ENCODE results near the gene MSMB. TPM values are rescaled to one million over a fixed set of nuclear protein-coding genes. Genes with fewer than 3 reads are reported as not detected.
A peak's percentile ranks its signal among the peaks of the same experiment; 100 is the strongest.

MSMB gene
- polyA plus RNA-seq, 1 donor (not counting 4 experiments of a cell fraction or from before 2014, with no cell fraction given) = not detected

- DNase-seq (ENCODE audit: low read depth, low spot score) (peak; percentile 97), FAIRE-seq (no peak)
- Histone ChIP-seq H2AFZ (ENCODE audit: control insufficient read depth, low read length) (peak within 1 kb of the TSS; percentile 85), H3K4me1 (ENCODE audit: control insufficient read depth, extremely low read depth, insufficient read depth, low read length) (peaks cover 24% of the 10 kb centered on the region), H3K4me3 (ENCODE audit: control insufficient read depth in 2 of 3, extremely low read depth in 1 of 3, insufficient read depth in 2 of 3, low read depth in 1 of 3, low read length in 3 of 3) (peak within 1 kb of the TSS; percentile 81 to 92 (median 89)), H3K36me3 (ENCODE audit: control insufficient read depth in 2 of 2, extremely low read depth in 1 of 2, insufficient read depth in 2 of 2, low read length in 2 of 2) (no peaks in the 10 kb centered on the region), H3K9me1 (ENCODE audit: control insufficient read depth, extremely low read depth, insufficient read depth, low read length) (peaks cover 3% of the 10 kb centered on the region), H3K4me2 (ENCODE audit: control insufficient read depth, extremely low read depth, insufficient read depth, low read depth, low read length) (peak within 1 kb of the TSS; percentile 97), H3K27me3 (ENCODE audit: control insufficient read depth, extremely low read depth, insufficient read depth, low read length) (no peaks in the 10 kb centered on the region), H3K27ac (ENCODE audit: control insufficient read depth, insufficient read depth, low read length) (peak within 1 kb of the TSS; percentile 92), H3K79me2 (ENCODE audit: control insufficient read depth, insufficient read depth, low read length) (peaks cover 49% of the 10 kb centered on the region), H4K20me1 (ENCODE audit: control insufficient read depth, extremely low read depth, insufficient read depth, low read length) (peaks cover 19% of the 10 kb centered on the region), H3K9ac (ENCODE audit: control insufficient read depth, extremely low read depth, insufficient read depth, low read length) (peak within 1 kb of the TSS; percentile 94), H3K9me3 (ENCODE audit: control insufficient read depth, low read depth, low read length) (no peaks in the 10 kb centered on the region)
- TF ChIP-seq CTCF (optimal IDR thresholded peaks at IDR 0.05 in 1 of 3, IDR thresholded peaks at IDR 0.05 in 1 of 3, conservative IDR thresholded peaks at IDR 0.05 in 1 of 3; ENCODE audit: extremely low read depth in 1 of 3, insufficient read depth in 2 of 3, low read length in 3 of 3) = peak; percentile 73 to 90 (median 75)
- TF ChIP-seq EZH2 (IDR thresholded peaks at IDR 0.05; ENCODE audit: low read length) = no peak
- dilution Hi-C loops (cut with MboI; ENCODE audit: extremely low pct_ligation_motif_present, low sequenced_read_pairs) = no loop called here
Observed at GRCh38 chr10:46030091-46030937, 15.8 kb downstream of the MSMB start, which contains the start of gene NCOA4. NCOA4 (minus strand) TSS chr10:46030623; CDS start chr10:46016680, 13,943 bp downstream.

- no peaks in the 10 kb centered on the region for H3K9me3 ChIP-seq (ENCODE audit: control insufficient read depth, low read depth, low read length)
- peak overlapping the region; percentile 94 for H3K9ac ChIP-seq (ENCODE audit: control insufficient read depth, extremely low read depth, insufficient read depth, low read length)
- H3K79me2 ChIP-seq (ENCODE audit: control insufficient read depth, insufficient read depth, low read length) = peaks cover 57% of the 10 kb centered on the region
- peaks cover 24% of the 10 kb centered on the region for H3K4me1 ChIP-seq (ENCODE audit: control insufficient read depth, extremely low read depth, insufficient read depth, low read length)
- H4K20me1 ChIP-seq (ENCODE audit: control insufficient read depth, extremely low read depth, insufficient read depth, low read length) = peaks cover 21% of the 10 kb centered on the region
- peak overlapping the region; percentile 81 to 92 (median 89) for H3K4me3 ChIP-seq (ENCODE audit: control insufficient read depth in 2 of 3, extremely low read depth in 1 of 3, insufficient read depth in 2 of 3, low read depth in 1 of 3, low read length in 3 of 3)
- no peaks in the 10 kb centered on the region for H3K27me3 ChIP-seq (ENCODE audit: control insufficient read depth, extremely low read depth, insufficient read depth, low read length)
- no peak for DNase-seq (ENCODE audit: low read depth, low spot score)
- peak overlapping the region; percentile 92 for H3K27ac ChIP-seq (ENCODE audit: control insufficient read depth, insufficient read depth, low read length)
- H3K4me2 ChIP-seq (ENCODE audit: control insufficient read depth, extremely low read depth, insufficient read depth, low read depth, low read length) = peak overlapping the region; percentile 97
- TF ChIP-seq CTCF (optimal IDR thresholded peaks at IDR 0.05 in 1 of 3, IDR thresholded peaks at IDR 0.05 in 1 of 3, conservative IDR thresholded peaks at IDR 0.05 in 1 of 3; ENCODE audit: extremely low read depth in 1 of 3, insufficient read depth in 2 of 3, low read length in 3 of 3) = no peak
- no peaks in the 10 kb centered on the region for H3K36me3 ChIP-seq (ENCODE audit: control insufficient read depth in 2 of 2, extremely low read depth in 1 of 2, insufficient read depth in 2 of 2, low read length in 2 of 2)
- H3K9me1 ChIP-seq (ENCODE audit: control insufficient read depth, extremely low read depth, insufficient read depth, low read length) = peaks cover 3% of the 10 kb centered on the region
- no peak for FAIRE-seq
- dilution Hi-C loops (cut with MboI; ENCODE audit: extremely low pct_ligation_motif_present, low sequenced_read_pairs) = no loop called here
- H2AFZ ChIP-seq (ENCODE audit: control insufficient read depth, low read length) = peak overlapping the region; percentile 24
Observed at GRCh38 chr10:46029461-46030030, 16.5 kb downstream of the MSMB start.
